RWPE1 (cell line): ENCODE data around the gene SCAMP3.
A peak's percentile ranks its signal among the peaks of the same experiment; 100 is the strongest.
"Not testable (repeated sequence)": the region's sequence is repeated elsewhere in the genome, so short reads cannot be mapped to it uniquely, and the experiment has no call there.

Source experiments
- CTCF ChIA-PET: fragments of 350-600 bp; sonication (Branson Sonifier 250); formaldehyde crosslinking; extraction: SDS; loops from one replicate; lab custom pipeline; 2021; lab: Yijun Ruan, JAX
- POLR2A ChIA-PET: fragments of 400-600 bp; formaldehyde crosslinking; extraction: SDS; loops from one replicate; lab custom pipeline; 2020; ENCODE audit warnings: antibody characterized with exemption; ENCODE audit not compliant: low non-redundant PET; lab: Yijun Ruan, JAX
- DNase-seq: peaks from one replicate; pipeline ENCODE4 v3.0.0; 2012; ENCODE audit warnings: low spot score
- H3K27ac ChIP-seq: fragments of 450-650 bp; 2 replicates; pipeline ENCODE4 v1.5.1; 2017
- TF ChIP-seq, protein P1 (sequence below): fragments of 450-650 bp; conservative IDR thresholded peaks from 2 replicates; pipeline ENCODE4 v1.5.1; 2017; ENCODE audit warnings: low read depth, mild to moderate bottlenecking

The SCAMP3 gene

DNA sequence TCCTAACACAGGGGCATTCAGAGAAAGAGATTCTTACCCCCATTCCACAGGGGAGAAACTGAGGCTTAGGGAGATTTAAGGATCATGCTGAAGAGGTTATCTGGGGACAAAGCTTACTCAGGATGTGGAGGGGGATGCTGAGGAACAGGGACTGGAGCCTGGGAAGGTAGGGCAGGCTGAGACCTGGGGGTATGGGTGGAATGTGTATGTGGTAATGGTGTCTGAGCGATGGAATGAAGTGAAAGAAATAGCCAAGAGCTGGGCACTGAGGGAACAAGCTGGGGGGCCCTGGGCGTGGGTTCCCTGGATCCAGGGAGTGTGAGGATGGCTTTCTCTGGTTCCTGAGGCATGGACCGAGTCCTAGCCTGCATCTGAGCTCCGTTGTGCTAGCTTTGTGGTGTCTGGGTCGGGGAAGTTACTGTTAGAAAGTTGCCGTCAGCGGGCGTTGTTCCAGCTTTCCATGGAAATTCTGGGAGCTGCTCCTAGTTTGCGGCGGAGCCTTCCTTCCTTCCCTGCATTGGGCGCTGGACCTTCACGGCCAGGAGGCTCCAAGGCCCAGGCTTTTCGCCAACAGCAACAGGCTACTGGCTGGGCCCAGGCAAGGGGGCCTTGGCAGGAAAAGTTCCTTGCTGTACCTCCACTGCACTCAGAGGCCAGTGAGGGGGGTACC, 50.6 kb downstream of the SCAMP3 start:
- DNase-seq, H3K27ac ChIP-seq, POLR2A ChIA-PET: not testable (repeated sequence)
- CTCF ChIA-PET: interaction anchor here (1.1 kb wide), 1 partner anchor 18 kb away, joined by 5 read pairs; no protein-coding TSS in a partner anchor

DNA sequence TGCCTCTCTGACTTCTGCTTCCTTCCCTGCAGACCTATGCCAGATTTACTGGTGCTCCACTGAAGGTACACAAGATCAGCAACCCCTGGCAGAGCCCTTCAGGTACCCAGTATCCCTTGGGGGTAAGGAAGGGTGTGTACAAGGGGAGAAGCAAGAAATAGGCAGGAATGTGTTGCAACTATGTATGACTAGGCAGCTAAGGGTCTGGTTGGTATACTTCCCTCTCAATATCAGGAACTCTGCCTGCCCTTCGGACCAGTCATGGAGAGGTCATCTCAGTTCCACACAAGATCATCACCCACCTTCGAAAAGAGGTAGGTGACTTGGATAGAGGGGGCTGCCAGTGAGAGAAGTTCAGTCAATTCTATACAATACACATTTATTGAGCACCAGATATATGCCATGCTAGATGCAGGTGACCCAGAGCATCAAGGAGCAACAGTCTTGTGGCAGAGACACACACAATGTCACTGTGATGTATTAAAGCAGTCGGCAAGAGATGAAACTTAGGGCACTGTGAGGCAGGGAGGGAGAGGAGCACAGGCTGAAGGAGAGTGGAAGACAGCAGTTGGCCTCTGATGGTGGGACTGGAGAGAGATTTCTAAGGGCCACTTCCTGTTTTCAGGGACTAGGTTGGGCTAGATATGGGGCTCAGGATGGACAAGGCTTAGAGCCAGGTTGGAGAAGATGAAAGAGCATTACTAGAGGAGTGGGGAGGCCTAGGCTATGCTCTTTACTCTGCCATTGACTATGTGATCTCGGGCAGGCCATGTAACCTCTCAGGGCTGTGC, 51.7 kb downstream of the SCAMP3 start:
- no peak overlapping the region for H3K27ac ChIP-seq
- ChIA-PET POLR2A (no interaction called here), CTCF (interaction anchor here (1.1 kb wide), 1 partner anchor 17 kb away, joined by 5 read pairs; no protein-coding TSS in a partner anchor)
- no peak for DNase-seq
- TF ChIP-seq, protein P1, sequence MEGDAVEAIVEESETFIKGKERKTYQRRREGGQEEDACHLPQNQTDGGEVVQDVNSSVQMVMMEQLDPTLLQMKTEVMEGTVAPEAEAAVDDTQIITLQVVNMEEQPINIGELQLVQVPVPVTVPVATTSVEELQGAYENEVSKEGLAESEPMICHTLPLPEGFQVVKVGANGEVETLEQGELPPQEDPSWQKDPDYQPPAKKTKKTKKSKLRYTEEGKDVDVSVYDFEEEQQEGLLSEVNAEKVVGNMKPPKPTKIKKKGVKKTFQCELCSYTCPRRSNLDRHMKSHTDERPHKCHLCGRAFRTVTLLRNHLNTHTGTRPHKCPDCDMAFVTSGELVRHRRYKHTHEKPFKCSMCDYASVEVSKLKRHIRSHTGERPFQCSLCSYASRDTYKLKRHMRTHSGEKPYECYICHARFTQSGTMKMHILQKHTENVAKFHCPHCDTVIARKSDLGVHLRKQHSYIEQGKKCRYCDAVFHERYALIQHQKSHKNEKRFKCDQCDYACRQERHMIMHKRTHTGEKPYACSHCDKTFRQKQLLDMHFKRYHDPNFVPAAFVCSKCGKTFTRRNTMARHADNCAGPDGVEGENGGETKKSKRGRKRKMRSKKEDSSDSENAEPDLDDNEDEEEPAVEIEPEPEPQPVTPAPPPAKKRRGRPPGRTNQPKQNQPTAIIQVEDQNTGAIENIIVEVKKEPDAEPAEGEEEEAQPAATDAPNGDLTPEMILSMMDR: no peak

DNA sequence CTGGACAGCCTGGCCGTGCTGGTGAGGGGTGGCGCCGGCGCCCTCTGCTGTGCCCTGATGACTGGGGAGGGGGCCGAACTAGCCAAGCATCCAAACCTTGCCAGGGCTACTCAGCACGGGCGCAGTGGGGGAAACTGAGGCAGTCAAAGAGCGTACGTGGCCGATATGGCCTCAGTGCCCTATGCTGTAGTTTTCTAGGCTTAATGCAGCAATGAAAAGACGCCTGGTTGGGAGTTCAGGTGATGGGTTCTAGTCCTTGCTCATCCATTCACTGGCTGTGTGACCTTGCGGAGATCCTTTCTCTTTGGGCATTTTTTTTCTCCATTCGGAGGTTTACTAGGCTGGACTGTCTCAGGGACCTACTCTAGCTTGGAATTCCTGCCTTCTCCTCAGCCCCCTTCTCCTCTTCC, 52.8 kb downstream of the SCAMP3 start:
- ChIA-PET CTCF (no interaction called here), POLR2A (interaction anchor here (1.2 kb wide), 1 partner anchor 15 kb away, joined by 3 read pairs; no protein-coding TSS in a partner anchor)
- peak overlapping the region; percentile 94 for H3K27ac ChIP-seq
- DNase-seq: no peak
- TF ChIP-seq, protein P1: no peak

DNA sequence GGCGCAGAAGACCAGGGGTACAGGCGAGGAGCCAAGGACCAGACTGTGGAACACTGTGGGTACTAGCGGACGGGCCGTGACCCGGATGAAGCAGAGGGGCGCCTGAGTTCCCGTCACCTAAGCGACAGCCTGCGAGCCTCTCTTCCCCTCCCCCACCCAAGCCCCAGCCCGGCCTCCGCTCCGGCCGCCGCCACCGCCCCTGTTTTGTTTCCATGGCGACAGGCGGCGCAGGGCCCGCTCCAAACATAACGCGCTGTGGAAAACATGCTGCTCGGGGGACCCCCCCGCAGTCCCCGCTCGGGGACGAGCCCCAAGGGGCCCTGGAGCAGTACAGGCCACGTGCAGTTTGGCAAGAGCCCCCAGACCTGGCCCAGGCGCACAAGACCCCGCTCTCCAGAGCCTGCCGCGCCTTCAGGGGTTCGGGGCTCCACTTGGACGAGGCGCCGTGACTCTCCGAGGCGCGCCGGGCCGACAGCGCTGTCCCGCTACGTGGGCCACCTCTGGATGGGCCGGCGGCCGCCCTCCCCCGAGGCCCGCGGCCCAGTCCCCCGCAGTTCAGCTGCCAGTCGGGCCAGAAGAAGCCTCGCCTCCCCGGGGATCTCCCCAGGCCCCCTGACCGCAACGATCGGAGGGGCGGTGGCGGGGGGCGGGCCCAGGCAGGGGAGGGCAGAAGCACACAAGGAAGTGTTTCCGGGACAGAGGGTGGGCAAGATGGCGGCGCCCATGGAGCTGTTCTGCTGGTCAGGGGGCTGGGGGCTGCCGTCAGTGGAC, 53.4 kb downstream of the SCAMP3 start, which contains the start of gene MTX1:
MTX1 (plus strand) TSS at position 155 of the 771 bp plus-strand sequence; CDS start at position 265, 110 bp downstream.
- DNase-seq: peak; percentile 75
- TF ChIP-seq, protein P1: no peak
- H3K27ac ChIP-seq: peak within 1 kb of the TSS; percentile 94
- ChIA-PET CTCF (interaction anchor here (0.6 to 2.3 kb wide), 2 partner anchors 15 to 252 kb away, joined by 4 to 14 read pairs; no protein-coding TSS in a partner anchor), POLR2A (interaction anchor here (1.2 kb wide), 1 partner anchor 14 kb away, joined by 3 read pairs; no protein-coding TSS in a partner anchor)

DNA sequence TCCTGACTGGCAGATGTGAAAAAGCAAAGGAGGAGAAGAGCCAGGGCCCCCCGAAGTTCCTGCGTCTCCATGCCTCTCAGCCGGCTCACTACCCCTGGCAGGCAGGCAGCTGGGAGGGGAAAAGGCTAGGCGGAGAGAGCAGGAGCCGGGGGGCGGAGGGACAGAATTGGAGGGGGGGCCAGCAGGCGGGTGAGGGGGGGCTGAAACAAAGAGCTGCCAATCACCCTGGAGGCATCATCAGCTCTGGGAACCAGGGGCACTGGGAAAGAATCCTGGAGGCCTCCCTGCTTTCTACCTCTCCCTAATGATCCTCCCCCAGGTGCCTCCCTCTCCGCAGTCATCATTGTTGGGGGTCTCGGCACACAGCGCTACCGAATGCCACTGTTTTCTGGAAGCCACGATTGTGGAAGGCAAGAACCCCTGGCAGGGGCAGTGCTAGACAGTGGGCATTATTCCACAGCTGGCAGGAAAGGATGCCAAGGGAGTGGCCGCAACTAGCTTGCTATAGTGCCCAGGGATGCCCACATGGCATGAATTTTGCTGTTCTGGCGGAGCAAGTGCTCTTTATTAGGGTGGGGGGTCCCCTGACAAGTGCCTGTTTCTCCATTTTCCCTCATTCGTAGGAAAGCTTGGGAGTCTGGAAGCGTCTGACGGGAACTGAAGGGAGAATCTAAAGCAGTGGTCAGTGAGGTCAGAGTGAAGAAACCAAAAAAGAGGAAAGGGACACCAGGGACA, 54.2 kb downstream of the SCAMP3 start, which contains the start of gene THBS3:
THBS3 (minus strand) TSS at position 92 of the 735 bp plus-strand sequence; CDS start at position 71, 21 bp downstream.
- POLR2A ChIA-PET: interaction anchor here (0.6 to 1.2 kb wide), 2 partner anchors 14 to 45 kb away, joined by 3 to 4 read pairs; no protein-coding TSS in a partner anchor
- TF ChIP-seq, protein P1: no peak
- H3K27ac ChIP-seq: peak within 1 kb of the TSS; percentile 94

More for the DNA sequence above, 54.2 kb downstream of the SCAMP3 start, which contains the start of gene THBS3:
- DNase-seq: no peak
- CTCF ChIA-PET: interaction anchor here (0.6 to 2.3 kb wide), 4 partner anchors 14 to 251 kb away, joined by 3 to 22 read pairs (median 9); no protein-coding TSS in a partner anchor
